Heart left ventricle (tissue), 16 donors: ENCODE data around the gene PARD3B. TPM values are rescaled to one million over a fixed set of nuclear protein-coding genes. Genes with fewer than 3 reads are reported as not detected.

Experiments used
- ATAC-seq, 4 donors: fragments of 200-7000 bp; cut with Tn5 transposase; one replicate each; pipeline ENCODE4 v1.9.1; 2020 to 2022; ENCODE audit warnings: moderate library complexity in 4 of 4, mild to moderate bottlenecking in 3 of 4, moderate number of reproducible peaks in 1 of 4
- DNase-seq, 5 donors: peaks; one replicate each; pipeline ENCODE4 v3.0.0-alpha.2; 2020
- H3K27ac ChIP-seq, 12 donors: fragments of 200-600 bp; sonication (generic) in 4 of 12; one replicate each; pipeline versions ENCODE4 v1.5.0 to v1.8.0; 2016 to 2022; ENCODE audit warnings: mild to moderate bottlenecking in 2 of 12
- H3K27me3 ChIP-seq, 9 donors: fragments of 200-600 bp; sonication (generic) in 2 of 9; one replicate each; pipeline versions ENCODE4 v1.5.1 to v1.8.0; 2016 to 2022; ENCODE audit warnings: mild to moderate bottlenecking in 3 of 9
- H3K36me3 ChIP-seq, 9 donors: fragments of 200-600 bp; sonication (generic) in 2 of 9; one replicate each; pipeline versions ENCODE4 v1.5.0 to v1.8.0; 2018 to 2022; ENCODE audit warnings: mild to moderate bottlenecking in 2 of 9
- H3K4me1 ChIP-seq, 12 donors: fragments of 200-600 bp; sonication (generic) in 4 of 12; one replicate each; pipeline versions ENCODE4 v1.5.0 to v1.8.0; 2016 to 2022; ENCODE audit warnings: mild to moderate bottlenecking in 3 of 12
- H3K4me3 ChIP-seq, 12 donors: fragments of 200-600 bp; sonication (generic) in 4 of 12; one replicate each; pipeline versions ENCODE4 v1.5.0 to v1.8.0; 2017 to 2022; ENCODE audit warnings: mild to moderate bottlenecking in 9 of 12, moderate library complexity in 4 of 12
- H3K9me3 ChIP-seq, 12 donors: fragments of 200-600 bp; sonication (generic) in 4 of 12; one replicate each; pipeline versions ENCODE4 v1.5.0 to v1.8.0; 2016 to 2022; ENCODE audit warnings: mild to moderate bottlenecking in 1 of 12
- CTCF ChIP-seq, 12 donors: fragments of 200-600 bp; sonication (generic) in 4 of 12; IDR thresholded peaks; one replicate each; pipeline versions ENCODE4 v1.5.0 to v1.8.0; 2018 to 2022; ENCODE audit warnings: antibody characterized with exemption in 12 of 12, mild to moderate bottlenecking in 5 of 12
- POLR2A ChIP-seq, 2 donors: fragments of 450-650 bp; IDR thresholded peaks; one replicate each; pipeline ENCODE4 v1.6.1; 2017; ENCODE audit warnings: antibody characterized with exemption in 2 of 2, mild to moderate bottlenecking in 2 of 2, moderate library complexity in 2 of 2
- WGBS, 4 donors: extraction: QIAGEN DNeasy Blood & Tissue Kit in 2 of 4; methylation state at CpG; one replicate each; pipeline versions ENCODE4 v1.1.5 to v1.1.7; 2013 to 2018; 5-methylcytosine and 5-hydroxymethylcytosine counted together
- intact Hi-C, 10 donors: fragments of 100-400 bp; cut with DNase I; formaldehyde crosslinking; loops; one replicate each; pipeline versions ENCODE4 v1.11.1 to v1.14.2; 2022
- polyA plus RNA-seq, 2 donors: library from polyadenylated mRNA; stranded (reverse); fragments of 200-250 nt; gene quantifications; one replicate each; pipeline ENCODE4 v1.2.3, GENCODE V29; 2013
- total RNA-seq, 9 donors: library from RNA; depleted of rRNA in 2 of 9; stranded (reverse); fragments of >200 nt in 2 of 9; fragmentation: NEBNext Ultra II Directional in 3 of 9; extraction: Animal tissue kit (Norgen Biotek cat#: 25700) in 3 of 9; gene quantifications; one replicate each; pipeline versions ENCODE4 v1.1.0 to v1.2.4, GENCODE V29; 2016 to 2023
- donor health status: ischemic (EF 13 %, LVEDD 7.1; RV severe dilation, severe dysfunction).
- donor health status: healthy with polysubstance abuse.
- donor health status: DM: no; HTN: yes; CAD: no.
- donor health status: DM: no; HTN: no; CAD: no.
- donor health status: ischemic (EF 25% LVEDD 6.9; RV normal size, moderate dysfunction).
- donor health status: ischemic (EF 25% LVEDD 5.7; RV mildly dilated, moderate dysfunction).
- donor health status: healthy.
- donor health status: DM: yes; HTN: yes; CAD: no.
- donor health status: ischemic (EF 35%, LVEDD 5.7; RV mildly dilated, moderate dysfunction).
- donor health status: nonischemic (EF 11% LVEDD 7.7; RV severe dilation, severe dysfunction).
- donor health status: DM: yes; HTN: yes; CAD: no.
- donor health status: PGD.
- donor health status: ischemic (EF 29% LVEDD 5.4; RV normal size, mild dysfunction).
- donor health status: nonischemic (EF 23%, LVEDD 6.1; RV moderate dilation, normal function).

The PARD3B gene
- total and polyA plus RNA-seq, 11 donors = 0.71 to 15.1 (median 6.2) TPM

GRCh38 chr2:204664708-204665121, 119.4 kb downstream of the PARD3B start:
- DNase-seq = no peak
- no peak for ATAC-seq

GRCh38 chr2:204665207-204665606, 119.9 kb downstream of the PARD3B start:
- 59 to 67% (median 60%) methylated on average over 1 of the region's 1 CpG for WGBS, 4 donors
- intact Hi-C loops = loop anchor here in 1 of 10 donors (10.0 kb wide), 1 partner anchor 120 kb away; the partner anchor contains the start of gene PARD3B
- ATAC-seq = peak in 1 of 4 donors; percentile 22

More at GRCh38 chr2:204664708-204665121, 119.4 kb downstream of the PARD3B start:
- Histone ChIP-seq H3K27ac (peak overlapping the region in 2 of 12 donors; percentile 19 to 50), H3K4me3 (no peak overlapping the region), H3K36me3 (no peaks in the 10 kb centered on the region), H3K4me1 (peaks cover 0 to 15% (median 4%) of the 10 kb centered on the region in 12 donors), H3K9me3 (no peaks in the 10 kb centered on the region), H3K27me3 (no peaks in the 10 kb centered on the region)
- TF ChIP-seq CTCF (IDR thresholded peaks at IDR 0.05) (no peak), POLR2A (IDR thresholded peaks at IDR 0.05) (no peak)
- 30 to 50% (median 35%) methylated on average over 1 of the region's 1 CpG for WGBS, 4 donors
- intact Hi-C loops = loop anchor here in 1 of 10 donors (10.0 kb wide), 1 partner anchor 120 kb away; the partner anchor contains the start of gene PARD3B

GRCh38 chr2:204665771-204666170, 120.5 kb downstream of the PARD3B start:
- no peak overlapping the region for H3K4me3 ChIP-seq
- WGBS, 4 donors = 93 to 99% (median 96%) methylated on average over 2 of the region's 2 CpGs
- DNase-seq = no peak
- TF ChIP-seq CTCF (IDR thresholded peaks at IDR 0.05) (no peak), POLR2A (IDR thresholded peaks at IDR 0.05) (no peak)
- H3K36me3 ChIP-seq = no peaks in the 10 kb centered on the region
- no peak for ATAC-seq
- peak overlapping the region in 2 of 12 donors; percentile 50 to 61 for H3K27ac ChIP-seq
- peaks cover 0 to 15% (median 4%) of the 10 kb centered on the region in 12 donors for H3K4me1 ChIP-seq
- H3K9me3 ChIP-seq = no peaks in the 10 kb centered on the region
- intact Hi-C loops = loop anchor here in 1 of 10 donors (10.0 kb wide), 1 partner anchor 121 kb away; the partner anchor contains the start of gene PARD3B
- H3K27me3 ChIP-seq = no peaks in the 10 kb centered on the region

More at GRCh38 chr2:204665207-204665606, 119.9 kb downstream of the PARD3B start:
- Histone ChIP-seq H3K9me3 (no peaks in the 10 kb centered on the region), H3K4me1 (peaks cover 0 to 15% (median 4%) of the 10 kb centered on the region in 12 donors), H3K36me3 (no peaks in the 10 kb centered on the region), H3K27ac (peak overlapping the region in 3 of 12 donors; percentile 19 to 61 (median 50)), H3K27me3 (no peaks in the 10 kb centered on the region), H3K4me3 (no peak overlapping the region)
- TF ChIP-seq POLR2A (IDR thresholded peaks at IDR 0.05) (no peak), CTCF (IDR thresholded peaks at IDR 0.05) (no peak)
- DNase-seq = no peak

- ATAC-seq (no peak), DNase-seq (no peak)
- Histone ChIP-seq H3K4me1 (peaks cover 0 to 15% (median 4%) of the 10 kb centered on the region in 12 donors), H3K9me3 (no peaks in the 10 kb centered on the region), H3K27ac (no peak overlapping the region), H3K27me3 (no peaks in the 10 kb centered on the region), H3K4me3 (no peak overlapping the region), H3K36me3 (no peaks in the 10 kb centered on the region)
- WGBS, 4 donors = 94 to 99% (median 97%) methylated on average over 2 of the region's 2 CpGs
- intact Hi-C loops = loop anchor here in 1 of 10 donors (10.0 kb wide), 1 partner anchor 123 kb away; the partner anchor contains the start of gene PARD3B
- TF ChIP-seq POLR2A (IDR thresholded peaks at IDR 0.05) = no peak
- no peak for TF ChIP-seq CTCF (IDR thresholded peaks at IDR 0.05)
Measured at GRCh38 chr2:204667990-204668389, 122.7 kb downstream of the PARD3B start.
